NCI-H510A treated with DMSO at 0.1 percent for 48 hours (cell line): Measurements from ENCODE around the gene IFT88.
"Not testable (repeated sequence)": the region's sequence is repeated elsewhere in the genome, so short reads cannot be mapped to it uniquely, and the experiment has no call there.

Source experiments
- DNase-seq: peaks from one replicate; lab custom pipeline; 2025; lab: John Stamatoyannopoulos, UW

IFT88 gene

DNA sequence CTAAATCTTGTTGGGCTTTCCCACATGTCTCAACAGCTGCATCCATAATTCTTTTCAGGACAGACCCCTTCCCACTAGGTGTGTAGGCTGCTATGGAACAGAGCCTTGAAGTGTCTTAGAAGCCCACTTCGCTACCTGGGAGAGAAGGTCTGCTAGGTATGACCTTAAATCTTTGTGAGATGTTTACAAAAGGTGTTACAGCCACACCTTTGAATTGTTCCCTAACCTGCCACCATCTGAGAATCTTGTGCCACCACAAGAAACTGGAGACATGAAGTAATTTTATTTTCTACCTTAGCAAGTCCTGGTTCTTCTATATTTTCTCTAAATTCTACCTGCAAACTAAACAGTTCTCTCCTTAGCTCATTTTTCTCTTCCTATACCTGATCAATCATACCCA, 69.1 kb downstream of the IFT88 start:
- DNase-seq: no peak

DNA sequence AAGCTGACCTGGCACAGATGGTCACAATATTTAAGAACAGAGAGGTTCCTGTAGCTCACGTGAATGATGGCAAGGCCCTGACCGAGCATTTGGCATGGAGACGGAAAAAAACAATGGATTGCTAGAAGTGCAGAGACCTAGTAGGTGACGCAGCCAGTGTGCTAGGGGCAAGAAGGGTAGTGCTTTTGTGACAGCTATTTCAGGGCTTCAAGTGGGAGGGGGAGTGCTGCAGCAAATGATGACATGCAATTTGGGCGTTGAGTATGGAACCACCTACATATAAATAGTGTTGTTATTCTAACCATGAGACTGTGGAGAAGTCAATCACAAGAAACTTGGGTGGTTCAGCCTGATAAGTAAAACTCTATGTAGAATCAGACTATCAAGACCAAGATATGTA, 70.9 kb downstream of the IFT88 start:
- DNase-seq: no peak

DNA sequence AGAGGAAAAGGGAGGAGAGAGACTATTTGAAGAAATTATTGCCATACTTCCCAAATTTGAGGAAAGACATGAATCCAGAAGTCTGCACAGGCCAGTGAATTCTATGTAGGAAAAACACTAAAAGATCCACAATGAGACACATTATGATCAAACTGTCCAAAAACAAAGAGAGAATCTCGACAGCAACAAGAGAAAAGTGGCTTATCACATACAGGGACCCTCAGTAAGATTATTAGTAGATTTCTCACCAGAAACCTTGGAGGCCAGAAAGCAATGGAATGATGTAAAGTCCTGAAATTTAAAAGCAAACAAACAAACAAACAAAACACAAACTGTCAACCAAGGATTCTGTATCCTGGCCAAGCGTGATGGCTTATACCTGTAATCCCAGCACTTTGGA, 80.8 kb downstream of the IFT88 start:
- no peak for DNase-seq

DNA sequence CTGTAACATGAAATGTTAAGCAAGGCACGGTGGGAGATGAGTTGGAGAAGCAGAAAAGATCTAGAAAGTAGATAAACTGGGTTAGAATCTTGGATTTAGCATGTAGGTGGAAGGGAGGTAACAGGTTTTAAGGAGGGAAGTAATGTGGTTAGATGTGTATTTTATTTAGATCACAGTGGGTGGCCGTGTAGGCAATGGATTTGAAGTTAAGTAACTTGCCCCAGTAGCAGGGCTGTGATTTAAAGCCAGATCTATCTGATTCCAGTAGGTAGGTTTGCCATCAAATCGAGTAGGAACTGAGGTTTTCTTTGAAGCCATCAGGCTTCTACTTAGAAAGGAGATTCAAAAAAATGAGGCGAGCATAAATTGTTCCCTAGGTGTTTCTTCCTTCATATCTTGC, 86.0 kb downstream of the IFT88 start:
- DNase-seq: no peak

DNA sequence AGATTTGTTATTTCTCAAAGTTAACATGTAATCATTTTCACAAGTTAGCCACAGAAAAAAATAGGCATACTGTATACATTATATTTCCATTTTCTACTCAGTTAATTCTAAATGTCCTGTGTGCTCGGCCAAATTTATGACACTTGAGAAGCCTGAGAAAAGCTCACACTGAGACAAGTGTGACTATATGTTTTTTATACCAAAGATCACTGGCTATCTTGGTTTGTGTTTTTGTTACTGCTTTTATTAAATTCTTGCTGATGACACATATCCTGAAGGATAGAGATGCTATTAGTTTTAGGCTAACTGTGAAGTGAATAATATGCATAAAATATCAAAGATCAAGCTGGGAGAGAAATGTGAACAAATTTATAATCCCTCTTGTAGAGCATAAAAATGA, 87.2 kb downstream of the IFT88 start:
- DNase-seq: no peak

DNA sequence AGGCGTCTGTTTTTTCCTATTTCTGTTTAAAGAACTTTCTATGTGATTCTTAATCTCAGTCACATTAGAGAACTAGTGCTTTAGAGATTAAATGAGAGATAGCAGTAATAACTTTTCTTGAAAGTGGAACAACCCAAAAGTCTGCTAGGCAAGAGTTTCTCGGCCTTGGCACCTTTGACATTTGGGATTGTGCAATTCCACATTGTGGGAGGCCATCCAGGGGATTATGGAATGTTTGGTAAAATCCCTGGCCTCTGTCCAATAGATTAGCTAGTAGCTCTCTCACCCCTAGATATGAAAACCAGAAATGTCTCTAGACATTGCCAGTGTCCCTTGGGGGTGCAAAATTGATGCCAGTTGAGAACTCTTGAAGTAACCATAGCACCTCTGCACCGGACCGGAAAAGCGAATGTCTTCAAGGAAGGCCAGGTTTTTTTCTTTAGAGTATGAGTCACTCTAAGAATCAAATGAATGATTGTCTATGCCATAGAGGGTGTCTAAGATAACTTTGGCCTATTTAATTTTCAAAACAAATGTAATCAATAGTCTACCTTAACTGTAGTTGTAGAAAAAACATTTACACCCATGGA, 91.6 kb downstream of the IFT88 start:
- no peak for DNase-seq

DNA sequence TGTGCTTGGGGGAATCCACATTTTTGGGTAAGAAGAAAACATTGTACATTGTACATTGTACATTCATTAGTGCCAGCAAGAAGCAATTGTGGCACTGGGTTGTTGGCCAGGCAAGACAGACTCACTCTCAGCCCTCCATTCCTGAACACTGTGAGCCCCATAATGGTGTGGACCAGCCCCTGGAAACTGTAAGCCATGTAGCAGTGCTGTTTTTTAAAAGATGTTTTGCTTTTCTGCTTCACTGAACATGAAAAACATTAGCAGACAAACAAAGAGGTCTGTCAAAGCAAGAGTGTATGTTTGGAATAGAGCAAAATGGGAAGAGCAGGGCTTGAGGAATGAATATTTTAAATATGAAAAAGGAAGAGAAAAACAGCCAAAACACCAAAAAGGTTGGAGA, 97.4 kb downstream of the IFT88 start:
- DNase-seq: no peak

DNA sequence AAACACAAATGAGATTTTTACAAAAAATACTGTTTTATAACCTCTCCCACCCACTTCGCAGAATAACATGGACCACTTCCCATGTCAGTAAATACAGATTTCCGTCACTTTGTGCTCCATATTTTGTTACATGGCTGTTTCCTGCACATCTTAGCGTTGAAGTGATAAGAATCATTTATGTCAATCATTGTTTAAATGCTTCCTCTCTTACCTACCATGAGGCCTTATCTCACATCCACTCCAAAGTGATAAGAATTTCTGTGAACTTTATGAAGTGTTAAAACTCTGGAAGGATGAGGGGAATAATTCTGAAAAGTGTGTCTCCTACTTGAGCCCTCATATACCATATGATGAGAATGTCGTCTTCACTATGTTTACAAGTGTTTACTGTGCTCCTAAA, 100.0 kb downstream of the IFT88 start:
- no peak for DNase-seq

DNA sequence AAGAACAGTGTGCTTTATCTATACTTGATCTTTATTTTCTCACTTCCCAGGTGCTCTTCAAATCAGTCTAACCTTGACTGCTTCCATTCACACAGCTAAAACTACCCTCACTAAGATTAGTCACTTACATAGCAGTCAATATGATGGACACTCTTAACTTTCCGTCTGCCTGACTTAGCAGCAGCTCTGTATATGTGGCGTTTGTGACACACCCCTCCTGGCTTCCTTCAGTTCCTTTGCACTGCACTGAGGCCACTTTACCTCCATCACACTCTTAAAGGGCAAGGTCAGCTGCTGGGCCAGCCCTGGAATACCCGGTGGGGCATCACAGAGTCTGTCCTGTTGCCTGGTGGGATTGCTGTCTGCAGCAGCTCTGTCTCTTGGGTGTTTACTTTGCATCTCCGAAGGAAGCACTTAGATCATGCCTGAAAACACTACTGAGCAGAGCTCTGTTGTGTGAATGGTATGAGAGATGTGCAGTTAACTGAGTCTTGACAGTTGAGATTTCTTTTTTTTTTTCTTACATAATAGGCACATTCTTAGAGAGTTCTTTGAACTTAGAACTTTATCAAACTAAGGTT, 101.0 kb downstream of the IFT88 start:
- no peak for DNase-seq

DNA sequence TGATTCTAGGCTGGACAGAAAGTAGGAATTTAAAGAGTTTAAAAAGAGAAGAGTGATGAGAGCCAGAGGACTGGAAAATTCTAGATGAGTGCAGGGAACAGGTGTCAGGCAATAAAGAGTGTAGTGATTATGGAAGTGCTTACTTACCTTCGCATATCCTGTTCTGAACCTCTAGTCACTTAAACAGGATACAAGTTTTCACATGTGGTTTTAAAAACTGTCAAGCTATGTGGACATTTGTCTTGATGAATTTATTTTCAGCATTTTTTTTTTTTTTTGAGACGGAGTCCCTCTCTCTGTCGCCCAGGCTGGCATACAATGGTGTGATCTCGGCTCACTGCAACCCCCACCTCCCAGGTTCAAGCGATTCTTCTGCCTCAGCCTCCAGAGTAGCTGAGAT, 102.2 kb downstream of the IFT88 start:
- no peak for DNase-seq

DNA sequence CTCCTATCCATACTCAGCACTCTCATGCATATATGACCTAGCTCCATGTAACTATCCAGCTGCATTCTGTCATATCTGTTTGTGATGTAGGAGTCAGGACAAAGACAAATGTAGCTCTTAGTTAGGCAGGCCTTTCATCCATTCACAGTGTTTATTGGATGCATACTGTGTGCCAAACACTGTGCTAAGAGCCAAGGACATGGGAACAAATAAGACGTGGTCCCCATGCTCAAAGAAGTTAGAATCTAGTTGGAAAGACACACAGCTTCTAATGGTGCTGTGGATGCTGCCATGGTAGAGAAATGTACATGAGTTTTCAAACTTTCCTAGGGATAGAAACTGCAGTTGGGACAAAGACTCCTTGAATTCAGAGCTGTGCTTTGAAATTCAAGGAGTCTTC, 104.8 kb downstream of the IFT88 start:
- no peak for DNase-seq

DNA sequence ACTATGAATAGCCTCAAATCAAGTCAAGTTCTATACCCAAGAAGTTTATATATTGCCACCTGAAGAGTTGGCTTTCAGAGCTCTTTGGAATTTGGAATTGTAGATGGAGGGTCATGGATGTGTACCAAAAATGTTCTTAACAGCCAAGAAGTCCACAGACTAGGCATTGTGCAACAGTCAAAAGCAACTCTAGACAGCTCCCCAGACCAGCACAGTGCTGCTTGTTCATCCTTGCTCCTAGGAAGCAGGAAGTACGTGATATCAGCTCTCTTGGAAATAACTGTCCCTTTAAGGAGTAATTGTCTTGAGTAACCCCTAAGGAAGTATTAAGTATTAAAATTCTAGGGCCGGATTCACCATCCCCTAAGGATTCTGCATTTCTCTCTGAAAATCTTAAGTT, 105.8 kb downstream of the IFT88 start:
- DNase-seq: no peak

DNA sequence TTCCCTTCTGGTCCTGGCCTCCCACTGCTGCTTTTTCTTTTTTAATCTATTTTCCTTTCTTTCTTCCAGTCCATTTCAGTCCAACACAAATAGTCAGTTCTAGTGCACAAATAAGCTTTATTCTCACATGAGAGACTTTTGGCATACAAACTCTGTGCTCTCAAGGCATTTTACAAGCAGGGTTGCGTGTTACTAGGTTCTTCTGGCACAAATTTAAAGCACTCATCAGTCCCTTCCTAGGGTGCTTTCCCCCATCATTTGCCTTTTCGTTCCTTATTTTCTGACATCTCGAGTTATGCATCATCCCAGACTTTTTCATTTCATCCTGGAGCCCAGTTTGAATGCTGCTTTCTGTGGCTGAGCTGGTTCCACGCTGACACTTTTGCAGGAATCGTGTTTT, 106.8 kb downstream of the IFT88 start:
- no peak for DNase-seq

DNA sequence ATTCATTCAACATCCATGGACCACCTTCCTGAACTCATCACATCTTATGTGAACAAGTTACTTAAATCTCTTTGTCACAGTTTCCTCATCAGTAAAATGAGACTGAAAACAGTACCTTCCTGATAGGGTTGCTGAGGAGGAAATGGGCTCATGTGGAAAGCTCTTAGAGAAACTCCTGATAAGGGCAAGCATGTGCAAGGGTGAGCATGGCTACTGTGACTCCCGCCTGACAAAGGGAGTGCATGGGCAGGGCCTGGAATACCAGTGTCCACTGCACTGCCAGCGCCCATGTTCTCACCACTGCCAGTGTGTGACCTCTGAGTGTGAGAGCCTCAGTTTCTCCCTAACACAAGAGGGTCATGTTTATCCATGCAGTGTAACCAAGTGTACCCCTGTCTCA, 109.3 kb downstream of the IFT88 start:
- DNase-seq: no peak

DNA sequence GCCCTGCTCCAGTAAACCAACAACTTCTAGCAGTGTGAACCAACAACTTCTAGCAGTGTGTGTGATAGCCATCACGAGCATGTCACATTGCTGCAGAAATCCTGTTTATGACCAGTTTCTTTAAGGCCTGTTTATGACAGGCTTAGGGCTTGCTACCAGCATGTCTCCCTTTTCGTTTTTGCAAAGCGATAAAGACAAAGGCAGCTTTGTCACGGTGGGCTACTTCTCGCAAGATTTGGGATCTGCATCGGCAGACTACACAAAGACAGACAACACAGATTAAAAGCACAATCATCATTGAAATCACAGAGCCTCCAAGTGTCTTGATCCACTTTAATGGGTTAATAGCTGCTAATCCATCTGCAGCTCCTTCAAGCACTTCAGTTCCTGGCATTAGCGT, 111.6 kb downstream of the IFT88 start:
- DNase-seq: not testable (repeated sequence)

DNA sequence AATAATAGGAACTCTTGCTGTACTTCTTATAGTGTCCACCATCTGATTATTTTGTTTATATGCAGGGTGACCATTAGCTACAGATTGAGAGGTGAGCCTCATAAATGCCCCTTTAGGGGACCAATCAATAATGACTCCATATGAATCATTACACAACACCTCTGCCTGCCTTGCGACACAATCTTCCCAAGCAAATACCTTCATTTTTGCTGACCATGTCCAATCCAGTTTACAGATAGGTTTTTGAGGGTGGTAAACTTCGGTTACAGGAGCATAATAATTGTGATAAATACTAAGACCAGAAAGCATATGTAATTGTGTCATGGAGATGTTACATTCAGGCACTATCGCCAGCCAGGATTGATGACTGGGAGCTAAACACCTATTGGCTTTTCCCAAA, 112.9 kb downstream of the IFT88 start:
- no peak for DNase-seq

DNA sequence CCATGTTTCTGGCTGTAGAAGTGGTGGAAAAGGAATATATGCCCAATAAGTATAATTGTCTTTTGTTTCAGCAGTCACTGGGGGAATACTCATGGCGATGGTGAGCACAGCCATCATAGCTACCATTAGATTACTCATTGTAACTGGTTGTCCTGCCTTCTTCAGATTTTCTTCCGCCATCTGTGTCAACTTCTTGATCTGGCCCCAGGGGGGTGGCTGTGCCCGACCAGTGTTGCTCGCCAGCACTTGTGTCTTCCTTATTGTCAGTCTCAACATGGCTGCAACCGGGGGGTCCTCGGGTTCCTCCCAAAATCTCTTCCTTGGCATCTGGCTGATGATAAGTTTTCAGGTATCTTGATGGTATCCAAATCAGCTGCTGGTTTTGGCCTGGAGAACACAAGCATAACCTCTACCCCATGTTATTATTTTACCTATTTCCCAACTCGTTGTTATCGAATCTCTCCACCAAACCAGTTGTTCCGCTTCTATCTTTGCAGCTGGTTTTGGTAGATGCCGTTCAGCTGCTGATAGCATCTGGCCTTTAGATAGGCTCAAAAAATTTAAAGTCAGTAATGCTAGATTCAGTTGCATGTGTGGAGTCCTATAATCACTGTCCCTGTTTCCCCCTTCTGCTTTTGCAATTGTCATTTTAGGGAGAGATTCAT, 113.6 kb downstream of the IFT88 start:
- DNase-seq: no peak

DNA sequence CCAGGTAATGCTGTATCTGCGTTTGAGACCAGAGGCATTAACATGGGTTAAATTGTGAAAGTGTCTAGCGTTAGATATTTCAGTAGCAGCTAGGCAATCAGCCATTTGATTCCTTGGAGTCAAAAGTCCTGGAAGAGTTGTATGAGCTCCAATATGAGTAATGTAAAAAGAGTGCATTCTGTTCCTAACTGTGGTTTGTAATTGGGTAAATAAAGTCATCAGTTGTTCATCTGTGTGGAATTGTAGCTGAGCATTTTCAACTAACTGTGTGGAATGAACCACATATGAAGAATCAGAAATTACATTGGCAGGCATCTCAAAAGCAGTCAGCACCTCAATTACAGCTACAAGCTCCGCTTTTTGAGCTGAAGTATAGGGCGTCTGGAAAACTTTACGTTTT, 114.5 kb downstream of the IFT88 start:
- not testable (repeated sequence) for DNase-seq

DNA sequence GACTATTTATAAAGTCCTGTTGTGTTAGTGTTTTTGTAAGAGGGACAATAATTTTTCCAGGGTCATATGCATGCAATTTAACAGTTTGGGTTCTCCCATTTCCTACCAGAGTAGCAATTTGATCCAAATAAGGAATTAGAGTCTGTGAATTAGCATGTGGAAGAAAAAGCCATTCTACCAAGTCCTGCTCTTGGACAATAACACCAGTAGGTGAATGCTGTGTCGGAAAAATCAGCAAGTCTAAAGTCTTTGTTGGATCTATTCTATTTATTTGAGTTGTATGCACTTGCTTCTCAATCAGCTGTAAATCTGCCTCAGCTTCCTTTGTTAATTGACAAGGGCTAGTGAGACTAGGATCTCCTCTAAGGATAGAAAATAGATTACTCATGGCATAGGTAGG, 115.1 kb downstream of the IFT88 start:
- no peak for DNase-seq

DNA sequence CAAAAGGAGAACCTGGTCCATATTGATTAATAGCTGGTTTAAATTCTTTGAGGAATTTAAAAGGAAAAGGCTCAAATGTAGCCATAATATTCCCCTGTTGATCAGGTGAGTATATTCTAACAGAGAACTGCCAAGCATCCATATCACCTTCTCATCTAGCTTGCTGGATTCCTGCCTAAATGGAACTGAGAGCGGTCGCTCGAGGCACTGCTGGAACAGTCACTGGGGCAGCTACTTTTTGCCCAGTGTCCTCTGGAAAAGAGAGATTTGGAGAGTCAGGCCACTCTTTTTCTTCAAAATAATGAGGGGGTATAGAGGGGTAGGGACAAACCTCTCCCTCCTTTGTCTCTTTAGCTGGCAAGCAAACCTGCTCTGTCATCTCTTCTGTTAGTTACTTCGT, 117.1 kb downstream of the IFT88 start:
- DNase-seq: no peak

DNA sequence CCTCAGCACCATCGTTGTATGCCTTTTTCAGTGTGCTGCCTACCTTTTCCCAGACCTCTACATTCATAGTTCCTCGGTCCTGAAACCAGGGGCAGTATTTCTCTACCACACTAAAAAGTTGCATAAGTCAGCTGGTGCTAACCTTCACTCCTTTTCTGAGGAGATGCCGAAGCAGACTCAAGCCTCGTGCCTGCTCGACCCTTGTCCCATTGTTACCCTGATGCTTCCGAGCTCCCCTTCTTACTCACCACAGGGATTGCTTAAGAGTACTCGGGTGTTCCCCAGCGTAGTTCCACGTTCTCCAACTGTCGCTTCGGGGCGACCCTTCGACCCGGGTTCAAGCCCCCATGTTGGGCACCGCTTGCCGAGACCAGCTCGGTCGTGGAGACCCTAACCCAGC, 117.6 kb downstream of the IFT88 start:
- DNase-seq: no peak

DNA sequence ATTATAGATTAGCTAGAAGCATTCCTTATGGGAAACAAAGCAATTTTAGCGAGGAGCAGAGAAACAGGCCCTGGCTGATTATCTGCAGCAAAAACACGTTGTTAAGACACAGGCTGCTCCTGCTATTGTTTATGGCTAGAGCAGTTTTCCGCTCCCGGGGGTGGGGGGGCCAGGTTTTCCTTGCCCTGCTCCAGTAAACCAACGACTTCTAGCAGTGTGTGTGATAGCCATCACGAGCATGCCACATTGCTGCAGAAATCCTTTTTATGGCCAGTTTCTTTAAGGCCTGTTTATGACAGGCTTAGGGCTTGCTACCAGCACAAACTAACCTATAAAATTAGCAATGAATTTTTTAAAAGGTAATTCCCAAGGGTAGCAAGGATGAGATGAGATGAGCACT, 118.1 kb downstream of the IFT88 start:
- no peak for DNase-seq

DNA sequence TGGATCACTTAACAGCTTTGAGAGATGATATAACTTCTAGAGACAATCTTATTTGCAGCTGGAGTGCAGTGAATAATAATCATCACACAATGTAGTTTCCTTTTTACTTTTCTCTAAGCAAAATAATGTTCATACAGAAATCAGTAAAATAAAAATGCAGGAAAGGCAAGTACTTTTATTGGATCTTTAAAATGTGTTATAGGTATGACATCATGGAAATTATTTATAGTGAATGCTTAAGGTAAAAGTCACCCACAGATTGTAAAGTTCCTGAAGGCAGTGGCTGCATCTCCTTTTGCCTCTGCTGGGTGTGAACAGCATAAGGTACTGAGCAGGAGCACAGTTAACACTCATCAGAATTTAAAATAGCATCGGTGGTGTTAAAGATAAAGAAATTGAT, 119.2 kb downstream of the IFT88 start:
- no peak for DNase-seq
